ENCODE results near the gene NLRP3. TPM values are rescaled to one million over a fixed set of nuclear protein-coding genes. Genes with fewer than 3 reads are reported as not detected.
A peak's percentile ranks its signal among the peaks of the same experiment; 100 is the strongest.
"Not testable (repeated sequence)": the region's sequence is repeated elsewhere in the genome, so short reads cannot be mapped to it uniquely, and the experiment has no call there.

Gene NLRP3
- total RNA-seq, 1 donor from 2014 or later, result 1.1 TPM

GRCh38 chr1:247387565-247387964 is 28.4 kb upstream of the NLRP3 start:
- intact Hi-C loops (cut with DNase I), result no loop called here
- DNase-seq (ENCODE audit: low spot score), result no peak

GRCh38 chr1:247390116-247390791 is 25.7 kb upstream of the NLRP3 start:
- DNase-seq (ENCODE audit: low spot score), result peak; percentile 89

GRCh38 chr1:247390996-247391395 is 25.0 kb upstream of the NLRP3 start:
- no peak for DNase-seq (ENCODE audit: low spot score)
- intact Hi-C loops (cut with DNase I), result no loop called here

More at GRCh38 chr1:247390116-247390791, 25.7 kb upstream of the NLRP3 start:
- intact Hi-C loops (cut with DNase I), result no loop called here

GRCh38 chr1:247392088-247392487 is 23.9 kb upstream of the NLRP3 start:
- intact Hi-C loops (cut with DNase I), result no loop called here

DNA sequence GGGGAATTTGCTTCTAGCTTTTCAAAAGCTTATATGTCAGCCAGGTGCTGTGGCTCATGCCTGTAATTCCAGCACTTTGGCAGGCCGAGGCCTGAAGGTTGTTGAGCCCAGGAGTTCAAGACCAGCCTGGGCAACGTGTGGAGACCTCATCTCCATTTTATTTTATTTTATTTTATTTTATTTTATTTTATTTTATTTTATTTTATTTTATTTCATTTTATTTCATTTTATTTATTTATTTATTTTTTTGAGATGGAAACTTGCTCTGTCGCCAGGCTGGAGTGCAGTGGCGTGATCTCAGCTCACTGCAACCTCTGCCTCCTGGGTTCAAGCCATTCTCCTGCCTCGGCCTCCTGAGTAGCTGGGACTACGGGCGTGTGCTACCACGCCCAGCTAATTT is 20.9 kb upstream of the NLRP3 start:
- DNase-seq (ENCODE audit: low spot score); intact Hi-C loops (cut with DNase I): not testable (repeated sequence)

More at GRCh38 chr1:247392088-247392487, 23.9 kb upstream of the NLRP3 start:
- no peak for DNase-seq (ENCODE audit: low spot score)

DNA sequence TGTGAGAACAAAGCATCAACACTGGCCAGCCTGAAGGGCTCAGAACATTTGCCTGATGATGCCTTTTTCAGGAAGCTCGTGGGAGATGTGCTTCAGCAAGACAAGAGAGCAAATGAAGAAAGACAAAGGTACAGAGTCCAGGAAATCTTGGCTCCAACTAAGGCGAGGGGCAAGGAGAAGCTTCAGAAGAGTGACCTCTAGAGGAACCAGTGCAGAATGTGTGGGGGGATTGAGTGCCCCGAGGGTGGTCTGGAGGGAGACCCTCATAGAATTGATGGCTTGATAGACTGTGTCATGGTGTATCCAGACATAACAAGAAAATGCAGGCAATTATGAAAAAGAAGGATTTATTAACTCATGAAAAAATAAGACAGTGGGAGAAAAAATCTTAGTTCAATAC is 15.3 kb upstream of the NLRP3 start:
- DNase-seq (ENCODE audit: low spot score), result no peak
- intact Hi-C loops (cut with DNase I), result no loop called here

DNA sequence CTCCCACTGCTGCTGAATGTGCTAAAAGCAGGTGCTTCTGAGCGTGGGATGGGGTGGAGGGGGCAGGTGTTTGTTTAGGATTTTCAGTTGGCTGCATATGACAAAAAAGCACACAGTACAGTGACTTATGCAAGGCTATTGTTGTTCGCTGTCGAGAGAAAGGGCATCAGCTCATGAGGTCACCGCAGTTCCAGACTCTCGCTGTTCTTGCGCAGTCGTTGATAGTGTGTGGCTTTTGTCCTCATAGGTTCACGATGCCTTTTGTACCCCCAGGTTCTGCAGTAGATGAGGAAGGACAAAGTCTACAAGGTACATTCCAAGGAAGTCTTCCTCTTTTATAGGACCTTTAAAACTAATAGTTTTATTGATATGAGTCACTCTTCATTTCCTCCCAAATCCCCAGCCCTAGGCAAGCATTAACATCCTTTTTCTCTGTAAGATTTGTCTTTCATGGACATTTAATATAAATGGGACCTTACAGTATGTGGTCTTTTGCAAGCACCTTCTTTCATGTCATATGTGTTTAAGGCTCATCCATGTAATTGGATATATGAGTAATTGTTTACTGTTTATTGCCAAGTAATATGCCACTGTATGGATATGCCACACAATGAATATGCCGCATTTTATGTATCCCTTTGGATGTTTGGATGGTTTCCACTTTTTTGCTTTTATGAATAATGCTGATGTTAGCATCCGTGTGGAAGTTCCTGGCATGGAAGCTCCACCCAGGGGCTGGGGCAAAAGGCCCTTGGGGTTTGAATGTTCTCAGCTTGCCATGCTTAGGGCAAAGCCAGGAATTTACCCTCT is 14.5 kb upstream of the NLRP3 start:
- no peak for DNase-seq (ENCODE audit: low spot score)
- intact Hi-C loops (cut with DNase I), result no loop called here

GRCh38 chr1:247402120-247402675 is 13.8 kb upstream of the NLRP3 start:
- no peak for DNase-seq (ENCODE audit: low spot score)
- intact Hi-C loops (cut with DNase I), result no loop called here

DNA sequence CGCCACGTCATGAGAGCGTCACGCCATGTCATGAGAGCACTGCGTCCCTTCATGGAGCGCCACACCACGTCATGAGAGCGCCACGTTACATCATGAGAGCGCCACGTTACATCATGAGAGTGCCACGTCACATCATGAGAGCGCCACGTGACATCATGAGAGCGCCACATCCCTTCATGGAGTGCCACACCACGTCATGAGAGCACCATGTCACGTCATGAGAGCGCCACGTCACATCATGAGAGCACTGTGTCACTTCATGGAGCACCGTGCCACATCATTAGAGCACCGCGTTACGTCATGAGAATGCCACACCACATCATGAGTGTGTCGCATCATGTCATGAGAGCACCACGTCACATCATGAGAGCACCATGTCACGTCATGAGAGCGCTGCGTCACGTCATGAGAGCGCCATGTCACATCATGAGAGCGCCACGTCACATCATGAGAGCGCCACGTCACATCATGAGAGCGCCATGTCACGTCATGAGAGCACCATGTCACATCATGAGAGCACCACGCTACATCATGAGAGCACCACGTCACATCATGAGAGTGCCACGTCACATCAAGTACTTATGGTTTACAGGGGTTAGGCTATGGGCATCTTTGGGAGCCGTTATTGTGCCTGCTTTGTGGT is 9.8 kb upstream of the NLRP3 start:
- DNase-seq (ENCODE audit: low spot score), result no peak
- intact Hi-C loops (cut with DNase I), result no loop called here

DNA sequence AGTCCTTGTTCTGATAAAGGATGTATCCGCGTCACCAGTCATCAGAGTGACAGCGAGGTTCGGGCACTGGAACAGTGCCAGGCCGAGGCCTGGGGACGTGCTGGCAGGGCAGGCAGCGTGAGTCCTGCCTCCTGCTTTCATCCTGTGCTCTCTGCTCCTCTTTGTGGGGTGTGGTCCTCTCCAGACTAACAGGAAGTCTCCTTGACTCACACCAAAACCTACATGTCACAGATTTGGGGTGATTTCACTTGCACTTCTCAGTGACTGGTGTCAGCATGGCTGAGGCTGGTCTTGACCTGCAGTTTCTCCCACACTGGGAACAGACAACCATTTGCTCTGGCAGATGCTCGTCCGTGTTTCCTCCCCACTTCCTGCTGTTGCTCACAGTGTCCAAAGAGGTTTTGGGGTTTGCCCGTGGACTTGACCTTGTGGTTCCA is 8.8 kb upstream of the NLRP3 start:
- peak; percentile 80 for DNase-seq (ENCODE audit: low spot score)
- intact Hi-C loops (cut with DNase I), result no loop called here

GRCh38 chr1:247408100-247408499 is 7.9 kb upstream of the NLRP3 start:
- intact Hi-C loops (cut with DNase I), result no loop called here
- no peak for DNase-seq (ENCODE audit: low spot score)

DNA sequence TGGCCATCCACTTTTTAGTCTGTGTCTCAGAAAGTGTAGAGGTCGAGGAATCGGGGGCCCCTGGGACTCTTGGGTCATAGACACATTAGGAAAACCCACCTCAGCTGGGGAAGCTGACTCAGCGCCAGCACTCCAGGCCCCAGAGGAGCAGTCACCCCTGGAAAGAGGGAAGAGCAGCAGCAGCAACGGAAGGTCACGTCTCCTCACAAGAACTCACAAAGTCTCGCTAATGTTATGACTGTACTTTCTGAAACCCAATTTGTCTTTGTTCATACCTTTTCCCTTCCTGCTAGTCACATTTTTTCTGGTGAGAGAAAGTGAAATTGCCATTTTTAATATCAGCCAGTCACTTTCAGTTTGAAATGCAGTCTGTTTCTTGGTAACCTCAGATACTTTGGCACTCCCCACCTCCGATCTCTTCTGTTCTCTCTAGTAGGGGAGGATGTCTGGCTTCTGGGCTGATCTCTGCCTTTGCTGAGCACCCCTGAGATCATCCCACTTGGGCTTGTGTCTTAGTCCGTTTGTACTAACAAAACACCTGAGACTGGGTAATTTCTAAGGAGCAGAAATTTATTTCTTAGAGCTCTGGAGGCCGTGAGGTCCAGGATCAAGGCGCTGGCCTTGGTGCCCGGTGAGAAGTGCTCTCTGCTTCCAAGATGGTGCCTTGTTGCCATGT is 6.0 kb upstream of the NLRP3 start:
- DNase-seq (ENCODE audit: low spot score), result no peak
- intact Hi-C loops (cut with DNase I), result no loop called here

DNA sequence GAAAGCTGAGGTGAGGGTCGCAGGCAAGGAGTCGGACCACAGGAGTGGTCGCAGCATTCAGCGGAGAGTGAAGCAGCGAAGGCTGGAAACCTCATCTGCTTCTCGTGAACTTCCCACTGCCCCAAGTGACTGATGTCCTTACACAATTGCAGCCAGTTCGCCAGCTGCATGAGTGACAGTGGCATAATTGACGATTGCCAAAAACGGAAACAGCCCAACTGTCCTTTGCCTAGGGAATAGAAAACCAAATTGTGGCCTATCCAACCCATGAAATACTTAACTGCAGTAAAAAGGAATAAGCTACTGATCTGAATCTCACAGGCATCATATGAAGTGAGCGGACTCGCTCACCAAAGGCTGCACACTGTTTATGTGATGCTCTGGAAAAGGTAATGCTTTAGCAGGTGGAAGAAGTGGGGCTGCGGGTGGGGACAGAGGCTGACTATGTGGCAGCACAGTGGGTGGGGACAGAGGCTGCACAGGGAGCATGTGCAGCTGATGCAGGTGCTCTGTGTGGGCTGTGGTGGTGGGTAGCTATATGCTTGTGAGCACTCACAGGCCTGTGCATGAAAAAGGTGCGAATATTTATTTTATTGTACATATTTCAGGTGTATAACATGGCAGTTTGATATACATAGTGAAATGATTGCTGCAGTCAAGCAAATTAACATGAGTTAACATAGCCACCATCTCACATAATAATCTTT is 4.2 kb upstream of the NLRP3 start:
- intact Hi-C loops (cut with DNase I), result no loop called here
- no peak for DNase-seq (ENCODE audit: low spot score)

GRCh38 chr1:247417831-247418230 is 1.9 kb downstream of the NLRP3 start:
- DNase-seq (ENCODE audit: low spot score), result no peak

DNA sequence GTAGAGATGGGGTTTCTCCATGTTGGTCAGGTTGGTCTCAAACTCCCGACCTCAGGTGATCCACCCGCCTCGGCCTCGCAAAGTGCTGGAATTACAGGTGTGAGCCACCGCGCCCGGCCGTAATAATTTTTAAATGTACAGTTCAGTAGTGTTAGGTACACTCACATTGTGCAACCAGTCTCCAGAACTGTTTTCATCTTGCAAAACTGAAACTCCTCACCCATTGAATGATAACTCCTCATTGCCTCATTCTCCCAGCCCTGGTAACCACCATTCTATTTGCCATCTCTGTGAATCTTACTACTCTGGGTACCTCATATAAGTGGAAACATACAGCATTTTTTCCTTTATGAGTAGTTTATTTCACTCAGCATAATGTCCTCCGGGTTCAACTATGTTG is 3.4 kb downstream of the NLRP3 start:
- no peak for DNase-seq (ENCODE audit: low spot score)
- intact Hi-C loops (cut with DNase I), result no loop called here

More at GRCh38 chr1:247417831-247418230, 1.9 kb downstream of the NLRP3 start:
- intact Hi-C loops (cut with DNase I), result no loop called here

DNA sequence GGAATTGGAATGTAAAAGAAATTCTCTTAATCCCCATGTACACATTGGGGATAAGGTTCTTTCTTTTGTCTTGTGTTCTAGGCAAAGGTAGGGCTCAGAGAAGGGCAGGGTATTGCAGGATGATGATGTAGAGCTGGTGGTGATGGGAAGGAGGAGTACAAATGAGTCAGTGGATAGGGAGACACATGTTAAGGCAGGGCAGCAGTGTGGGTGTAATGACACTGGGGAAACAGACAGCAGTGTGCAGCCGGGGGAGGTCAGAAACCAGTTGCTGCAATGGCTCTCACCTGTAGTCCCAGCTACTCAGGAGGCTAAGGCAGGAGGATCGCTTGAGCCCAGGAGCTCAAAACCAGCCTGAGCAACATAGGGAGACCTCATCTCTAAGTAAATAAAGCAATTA is 5.1 kb downstream of the NLRP3 start:
- no peak for DNase-seq (ENCODE audit: low spot score)
- intact Hi-C loops (cut with DNase I), result no loop called here

DNA sequence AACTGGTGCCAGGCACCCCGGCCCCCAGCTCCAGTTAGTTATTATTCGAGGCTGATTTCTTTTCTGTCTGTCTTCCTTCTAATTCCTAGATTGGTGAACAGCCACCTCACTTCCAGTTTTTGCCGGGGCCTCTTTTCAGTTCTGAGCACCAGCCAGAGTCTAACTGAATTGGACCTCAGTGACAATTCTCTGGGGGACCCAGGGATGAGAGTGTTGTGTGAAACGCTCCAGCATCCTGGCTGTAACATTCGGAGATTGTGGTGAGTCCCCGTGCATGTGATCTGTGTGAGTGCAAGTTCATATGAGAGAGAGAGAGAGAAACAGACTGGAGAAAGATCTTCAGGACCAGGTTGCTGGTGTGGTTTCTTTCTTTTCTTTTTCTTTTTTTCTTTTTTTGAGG is 13.5 kb downstream of the NLRP3 start:
- no peak for DNase-seq (ENCODE audit: low spot score)
- intact Hi-C loops (cut with DNase I), result no loop called here

GRCh38 chr1:247430434-247430833 is 14.5 kb downstream of the NLRP3 start:
- no peak for DNase-seq (ENCODE audit: low spot score)
- intact Hi-C loops (cut with DNase I), result no loop called here

- DNase-seq (ENCODE audit: low spot score), result no peak
- intact Hi-C loops (cut with DNase I), result no loop called here
Measured at GRCh38 chr1:247431643-247432042, 15.7 kb downstream of the NLRP3 start.
